ENCODE data around the gene USP13. TPM values are rescaled to one million over a fixed set of nuclear protein-coding genes. Genes with fewer than 3 reads are reported as not detected.

USP13 gene
- total and polyA plus RNA-seq, 10 of the 15 experiments (the other 5 are each of a cell fraction or from before 2014, with no cell fraction given): 3.2 to 20.8 (median 9.0) TPM

GRCh38 chr3:179673523-179673922 lies 20.7 kb downstream of the USP13 start (continued):
- TF ChIP-seq MLLT1 (IDR thresholded peaks at IDR 0.05): no peak
- TF ChIP-seq FOXM1 (IDR thresholded peaks at IDR 0.05; ENCODE audit: low read depth, low read length): no peak
- TF ChIP-seq ATF3 (IDR thresholded peaks at IDR 0.05; ENCODE audit: borderline replicate concordance, extremely low read depth, low read depth, low read length): no peak
- no peak for TF ChIP-seq KLF5 (IDR thresholded peaks at IDR 0.05; ENCODE audit: partially characterized antibody)

- H3K9me3 ChIP-seq (replicated peaks; ENCODE audit: control insufficient read depth, insufficient read depth, low read length): no peaks in the 10 kb centered on the region
- POLR2A ChIA-PET: no interaction called here
- RAD21 ChIA-PET (ENCODE audit: unreplicated experiment): no interaction called here
- intact Hi-C loops (cut with micrococcal nuclease; ENCODE audit: unreplicated experiment): no loop called here
- no peak overlapping the region for H3K4me3 ChIP-seq
- H3K9ac ChIP-seq (ENCODE audit: control insufficient read depth, insufficient read depth, low read length): no peak overlapping the region
- in situ Hi-C loops (cut with MboI): no loop called here
- TF ChIP-seq ZSCAN29 (IDR thresholded peaks at IDR 0.05) (no peak), MYC (IDR thresholded peaks at IDR 0.05; ENCODE audit: insufficient read depth, insufficient read length, insufficient replicate concordance, low read length, severe bottlenecking) (no peak), STAT3 (IDR thresholded peaks at IDR 0.05; ENCODE audit: low read depth, low read length) (no peak), HDAC6 (IDR thresholded peaks at IDR 0.05; ENCODE audit: unreplicated experiment) (no peak), E4F1 (IDR thresholded peaks at IDR 0.05; ENCODE audit: borderline replicate concordance, partially characterized antibody) (no peak), CUX1 (IDR thresholded peaks at IDR 0.05; ENCODE audit: insufficient replicate concordance, low read depth, low read length) (no peak), CREM (IDR thresholded peaks at IDR 0.05; ENCODE audit: low read depth) (no peak), SMARCA5 (IDR thresholded peaks at IDR 0.05) (no peak)
- H3K36me3 ChIP-seq (ENCODE audit: control insufficient read depth in 2 of 2, insufficient read depth in 2 of 2, low read length in 1 of 2): no peaks in the 10 kb centered on the region; a peak in 1 of 4 replicates
- CTCF ChIA-PET: no interaction called here
- no peaks in the 10 kb centered on the region for H4K20me1 ChIP-seq (ENCODE audit: control insufficient read depth, insufficient read depth)
- H3K4me1 ChIP-seq (ENCODE audit: control insufficient read depth, insufficient read depth, low read length): no peaks in the 10 kb centered on the region
- WGBS (ENCODE audit: insufficient coverage, insufficient replicate concordance, low lambda C conversion rate, missing lambda C conversion rate): 87% methylated on average over 5 of the region's 5 CpGs
- H3K27me3 ChIP-seq (replicated peaks in 1 of 2; ENCODE audit: control insufficient read depth in 2 of 2, insufficient read depth in 2 of 2, low read length in 1 of 2): no peaks in the 10 kb centered on the region
- SMC1A ChIA-PET (ENCODE audit: uncharacterized antibody, unreplicated experiment): interaction anchor here (0.6 to 1.0 kb wide), 2 partner anchors 24 to 157 kb away, joined by 3 to 4 read pairs; no protein-coding TSS in a partner anchor
- no peak for ATAC-seq
- FAIRE-seq: no peak
- peaks cover 9% of the 10 kb centered on the region for H3K79me2 ChIP-seq (ENCODE audit: control insufficient read depth, insufficient read depth, low read length)
- no peak for DNase-seq (ENCODE audit: low read depth, low spot score)
- H3K4me2 ChIP-seq (ENCODE audit: control insufficient read depth, insufficient read depth): no peak overlapping the region
- H3K27ac ChIP-seq (ENCODE audit: control insufficient read depth, insufficient read depth): no peak overlapping the region
- BruUV-seq (replicated peaks): no TSS peak
- no peak overlapping the region for H2AFZ ChIP-seq (ENCODE audit: control insufficient read depth, low read depth, low read length)
These were observed 23.2 kb downstream of the USP13 start for GRCh38 chr3:179676081-179676480.
